A549 treated with AZD9567 at 1 μM for 4 hours (cell line): Measurements from ENCODE around the gene ASPHD1. TPM values are rescaled to one million over a fixed set of nuclear protein-coding genes. Genes with fewer than 3 reads are reported as not detected.

ENCODE experiments used
- total RNA-seq: library from RNA; stranded (reverse); fragments of 200-300 nt; extraction: Qiagen RNA extraction; gene quantifications from 5 replicates; pipeline ENCODE4 v1.2.3, GENCODE V29; 2022; ENCODE audit not compliant: insufficient read depth

Gene ASPHD1, protein sequence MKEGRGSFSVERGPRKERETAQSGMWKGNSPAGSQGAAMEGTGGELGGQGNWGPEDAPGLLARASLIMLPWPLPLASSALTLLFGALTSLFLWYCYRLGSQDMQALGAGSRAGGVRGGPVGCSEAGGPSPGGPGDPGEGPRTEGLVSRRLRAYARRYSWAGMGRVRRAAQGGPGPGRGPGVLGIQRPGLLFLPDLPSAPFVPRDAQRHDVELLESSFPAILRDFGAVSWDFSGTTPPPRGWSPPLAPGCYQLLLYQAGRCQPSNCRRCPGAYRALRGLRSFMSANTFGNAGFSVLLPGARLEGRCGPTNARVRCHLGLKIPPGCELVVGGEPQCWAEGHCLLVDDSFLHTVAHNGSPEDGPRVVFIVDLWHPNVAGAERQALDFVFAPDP
- total RNA-seq: 19.5 to 28.6 TPM (median 23.6 TPM) in 5 replicates

DNA sequence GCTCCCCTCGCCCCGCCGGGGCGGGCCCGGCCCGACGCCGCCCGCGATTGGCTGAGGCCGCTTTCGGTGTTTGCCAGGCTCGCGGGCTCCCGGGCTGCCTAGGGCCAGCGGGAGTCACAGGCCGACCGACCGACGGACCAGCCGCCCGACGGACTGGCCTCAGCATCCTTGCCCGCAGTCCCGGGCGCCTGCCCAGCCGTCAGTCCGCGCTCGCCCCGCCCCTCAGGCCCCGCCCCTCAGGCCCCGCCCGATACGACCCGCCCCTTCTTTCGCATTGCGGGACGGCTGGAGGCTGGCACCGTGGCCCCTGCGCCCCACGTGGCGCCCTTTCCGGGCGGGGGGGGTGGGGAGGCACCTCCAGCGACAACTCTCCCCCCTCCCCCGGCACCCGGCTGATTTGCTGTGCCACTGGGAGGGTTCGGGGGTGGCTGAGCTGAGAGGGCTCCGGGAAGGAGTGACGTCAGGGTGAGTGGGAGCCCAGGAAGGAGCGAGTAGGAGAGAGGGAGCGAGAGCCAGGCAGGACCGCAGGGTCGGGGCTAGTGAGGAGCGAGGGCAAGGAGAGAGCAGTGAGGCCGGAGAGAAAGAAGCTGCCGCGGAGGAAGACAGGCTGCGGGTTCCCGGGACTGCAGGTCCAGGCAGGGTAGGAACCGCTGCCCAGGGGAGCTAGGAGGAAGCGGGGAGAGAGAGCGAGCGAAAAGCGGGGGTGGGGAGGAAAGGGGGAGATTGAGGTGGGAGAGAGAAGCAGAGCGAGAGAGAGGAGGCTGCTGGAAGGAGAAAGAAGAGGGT lies at the start of gene ASPHD1:
TSS of gene ASPHD1 (plus strand) at position 387 of the 786 bp plus-strand sequence. CDS start 484 bp downstream, outside the sequence.

DNA sequence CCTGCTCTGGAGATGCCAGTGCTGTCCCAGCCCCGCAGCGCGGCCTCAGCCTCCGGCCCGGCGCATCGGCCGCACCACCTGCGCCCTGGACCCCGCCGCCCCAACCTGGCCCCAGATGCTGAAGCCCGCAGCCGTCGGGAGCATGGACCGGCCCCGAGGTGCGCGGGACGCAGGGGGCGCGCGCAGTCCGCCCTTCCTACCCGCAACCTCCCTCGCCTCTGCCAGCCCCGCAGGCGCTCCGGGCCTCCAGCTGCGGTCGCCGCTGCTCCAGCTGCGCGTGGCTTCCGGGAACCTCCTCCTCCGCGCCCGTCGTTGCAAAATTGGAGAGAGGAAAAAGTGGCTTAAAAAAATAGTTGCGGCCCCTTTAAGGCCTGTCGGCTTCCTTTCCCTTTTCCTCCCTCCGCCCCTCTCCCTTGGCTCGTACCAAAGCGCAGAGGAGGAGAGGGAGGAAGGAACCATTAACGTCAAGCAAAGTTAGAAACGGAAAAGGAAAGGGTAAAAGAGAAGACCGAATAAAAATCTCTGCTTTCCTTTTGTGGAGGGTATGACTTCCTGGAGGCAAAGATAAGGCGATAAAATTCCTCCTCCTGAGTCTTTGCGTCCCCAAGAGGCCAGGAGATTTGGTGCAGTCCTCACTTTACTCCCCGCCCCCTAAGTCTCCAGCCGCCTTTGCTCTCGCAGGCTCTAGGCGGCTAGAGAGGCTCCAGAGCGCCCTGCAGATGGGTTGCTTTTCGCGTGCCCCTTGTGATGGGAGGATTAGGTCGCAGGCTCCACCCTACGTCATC lies 37.2 kb upstream of the ASPHD1 start, which contains the start of gene CDIPT:
TSS of gene CDIPT (minus strand) at position 343 of the 785 bp plus-strand sequence. CDS start 369 bp downstream, outside the sequence.

GRCh38 chr16:29899516-29900101 lies 679 bp upstream of the ASPHD1 start, which contains the start of gene SEZ6L2:
Gene SEZ6L2, minus strand, starts transcription at chr16:29899550. Its CDS starts 531 bp downstream, at chr16:29899019.

DNA sequence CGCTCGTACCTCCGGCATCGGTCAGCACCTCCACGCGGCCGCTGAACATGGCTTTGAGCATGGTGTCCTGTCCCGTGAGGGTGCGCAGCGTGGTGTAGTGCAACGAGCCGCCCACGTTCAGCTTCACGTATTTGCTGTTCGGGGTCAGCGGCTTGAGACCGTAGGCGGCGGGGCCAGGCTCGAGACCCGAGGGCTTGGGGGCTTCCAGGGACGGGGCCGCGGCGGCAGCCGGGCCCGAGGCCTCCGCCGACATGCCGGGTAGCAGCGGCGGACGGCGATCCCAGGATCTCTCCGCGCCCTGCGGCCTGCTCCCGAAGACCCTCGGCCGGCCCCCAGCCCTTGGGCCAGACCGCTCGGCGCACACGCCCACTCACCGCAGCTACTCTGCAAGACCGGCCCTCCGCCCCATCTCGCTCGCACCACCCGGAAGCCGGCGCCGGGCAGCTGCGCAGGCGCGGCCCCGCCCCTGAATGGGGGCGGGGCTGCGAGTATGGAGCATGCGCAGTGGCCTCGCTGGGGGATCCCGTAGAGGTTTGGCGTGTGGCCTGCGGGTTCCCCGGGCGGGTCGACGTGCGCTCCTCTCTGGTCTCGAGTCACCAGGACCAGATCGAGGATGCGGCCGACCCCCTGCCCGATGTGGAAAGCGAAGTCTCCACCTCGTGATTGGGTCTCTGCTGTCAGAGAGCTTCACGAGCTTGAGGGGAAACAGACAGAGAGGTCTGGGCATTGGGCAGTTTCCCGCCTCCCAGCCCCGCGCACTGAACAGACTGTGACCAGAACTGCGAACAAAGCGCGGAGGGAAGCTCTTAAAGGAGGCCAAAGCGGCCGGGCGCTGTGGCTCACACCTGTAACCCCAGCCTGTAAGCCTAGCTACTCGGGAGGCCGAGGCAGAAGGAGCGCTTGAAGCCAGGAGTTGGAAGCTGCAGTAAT lies 25.8 kb downstream of the ASPHD1 start, which contains the start of gene KCTD13:
TSS of gene KCTD13 (minus strand) at position 446 of the 930 bp plus-strand sequence. CDS start at position 253, 193 bp downstream.

Other genes starting within 250 kb of the ASPHD1 start
- gene SPN, start 237.2 kb upstream of the ASPHD1 start, total RNA-seq: 0.05 TPM in 1 of 5 replicates, not detected in the others
- 0.59 to 1.3 TPM (median 1.1 TPM) in 4 of 5 replicates, not detected in the other for gene QPRT, start 221.3 kb upstream of the ASPHD1 start, total RNA-seq
- gene C16orf54, start 154.5 kb upstream of the ASPHD1 start, total RNA-seq: not detected in 5 replicates
- gene ZG16, start 122.2 kb upstream of the ASPHD1 start, total RNA-seq: not detected in 5 replicates
- gene KIF22, start 109.7 kb upstream of the ASPHD1 start, total RNA-seq: 71.5 to 95.7 TPM (median 89.0 TPM) in 5 replicates
- gene MAZ, start 94.0 kb upstream of the ASPHD1 start, total RNA-seq: 133 to 159 TPM (median 151 TPM) in 5 replicates
- gene PRRT2, start 88.3 kb upstream of the ASPHD1 start, total RNA-seq: 0.22 to 0.35 TPM (median 0.34 TPM) in 4 of 5 replicates, not detected in the other
- gene PAGR1, start 84.3 kb upstream of the ASPHD1 start, total RNA-seq: 27.3 to 42.4 TPM (median 38.8 TPM) in 5 replicates
- 98.8 to 137 TPM (median 127 TPM) in 5 replicates for gene MVP, start 80.0 kb upstream of the ASPHD1 start, total RNA-seq
- 57.2 to 95.0 TPM (median 91.4 TPM) in 5 replicates for gene CDIPT, start 37.3 kb upstream of the ASPHD1 start, total RNA-seq
- gene SEZ6L2, start 938 bp upstream of the ASPHD1 start, total RNA-seq: 15.8 to 21.0 TPM (median 20.6 TPM) in 5 replicates
- 13.2 to 21.3 TPM (median 20.2 TPM) in 5 replicates for gene KCTD13, start 25.7 kb downstream of the ASPHD1 start, total RNA-seq
- 80.6 to 98.0 TPM (median 93.6 TPM) in 5 replicates for gene TMEM219, start 61.6 kb downstream of the ASPHD1 start, total RNA-seq
- 23.1 to 35.4 TPM (median 34.5 TPM) in 5 replicates for gene TAOK2, start 73.4 kb downstream of the ASPHD1 start, total RNA-seq
- 12.8 to 15.6 TPM (median 14.2 TPM) in 5 replicates for gene HIRIP3, start 95.1 kb downstream of the ASPHD1 start, total RNA-seq
- 87.3 to 104 TPM (median 98.6 TPM) in 5 replicates for gene INO80E, start 95.8 kb downstream of the ASPHD1 start, total RNA-seq
- gene DOC2A, start 110.5 kb downstream of the ASPHD1 start, total RNA-seq: 1.8 to 2.3 TPM (median 2.2 TPM) in 4 of 5 replicates, not detected in the other
- gene C16orf92, start 122.7 kb downstream of the ASPHD1 start, total RNA-seq: not detected in 5 replicates
- gene TLCD3B, start 130.8 kb downstream of the ASPHD1 start, total RNA-seq: 0.25 to 0.43 TPM (median 0.38 TPM) in 4 of 5 replicates, not detected in the other
- 1,612 to 1,913 TPM (median 1,799 TPM) in 5 replicates for gene ALDOA, start 165.3 kb downstream of the ASPHD1 start, total RNA-seq
- 138 to 146 TPM (median 142 TPM) in 5 replicates for gene PPP4C, start 175.5 kb downstream of the ASPHD1 start, total RNA-seq
- 0.12 to 0.32 TPM (median 0.22 TPM) in 4 of 5 replicates, not detected in the other for gene TBX6, start 191.4 kb downstream of the ASPHD1 start, total RNA-seq
- gene YPEL3, start 195.7 kb downstream of the ASPHD1 start, total RNA-seq: 6.1 to 8.0 TPM (median 7.7 TPM) in 5 replicates
- 1.3 to 1.7 TPM (median 1.6 TPM) in 4 of 5 replicates, not detected in the other for gene GDPD3, start 213.0 kb downstream of the ASPHD1 start, total RNA-seq
- 26.5 to 32.3 TPM (median 32.1 TPM) in 5 replicates for gene MAPK3, start 222.7 kb downstream of the ASPHD1 start, total RNA-seq